Caki2 (cell line): ENCODE results near the gene COA1. TPM values are rescaled to one million over a fixed set of nuclear protein-coding genes. Genes with fewer than 3 reads are reported as not detected.

Experiments used
- DNase-seq: peaks from one replicate; pipeline ENCODE4 v3.0.0-alpha.2; 2015; ENCODE audit warnings: low read depth
- in situ Hi-C: cut with HindIII; loops from 2 replicates; pipeline ENCODE4 v1.10.0; 2016; ENCODE audit warnings: low sequenced_read_pairs, low pct_unique_long_range_greater_than_20kb, mixed read lengths
- total RNA-seq: library from RNA; depleted of rRNA; stranded (reverse); fragments of >200 nt; shearing (Covaris generic); gene quantifications from 2 replicates; pipeline ENCODE4 v1.2.3, GENCODE V29; 2014; ENCODE audit warnings: low replicate concordance

COA1 gene
- total RNA-seq, 1 experiment from 2014 or later: 128 TPM

DNA sequence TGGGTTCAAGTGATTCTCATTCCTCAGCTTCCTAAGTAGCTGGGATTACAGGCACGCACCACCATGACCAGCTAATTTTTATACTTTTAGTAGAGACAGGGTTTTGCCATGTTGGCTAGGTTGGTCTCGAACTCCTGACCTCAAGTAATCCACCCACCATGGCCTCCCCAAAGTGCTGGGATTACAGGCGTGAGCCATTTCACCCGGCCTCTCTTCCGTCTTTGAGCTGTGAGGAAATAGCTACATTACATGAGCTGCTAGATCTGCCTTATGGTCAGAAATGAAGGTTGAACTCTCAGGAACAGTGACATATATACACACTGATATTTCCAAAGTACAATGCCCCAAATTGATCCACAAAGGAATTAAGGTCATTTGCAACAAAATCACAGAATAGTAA is 31.5 kb upstream of the COA1 start:
- no peak for DNase-seq
- in situ Hi-C loops: no loop called here

DNA sequence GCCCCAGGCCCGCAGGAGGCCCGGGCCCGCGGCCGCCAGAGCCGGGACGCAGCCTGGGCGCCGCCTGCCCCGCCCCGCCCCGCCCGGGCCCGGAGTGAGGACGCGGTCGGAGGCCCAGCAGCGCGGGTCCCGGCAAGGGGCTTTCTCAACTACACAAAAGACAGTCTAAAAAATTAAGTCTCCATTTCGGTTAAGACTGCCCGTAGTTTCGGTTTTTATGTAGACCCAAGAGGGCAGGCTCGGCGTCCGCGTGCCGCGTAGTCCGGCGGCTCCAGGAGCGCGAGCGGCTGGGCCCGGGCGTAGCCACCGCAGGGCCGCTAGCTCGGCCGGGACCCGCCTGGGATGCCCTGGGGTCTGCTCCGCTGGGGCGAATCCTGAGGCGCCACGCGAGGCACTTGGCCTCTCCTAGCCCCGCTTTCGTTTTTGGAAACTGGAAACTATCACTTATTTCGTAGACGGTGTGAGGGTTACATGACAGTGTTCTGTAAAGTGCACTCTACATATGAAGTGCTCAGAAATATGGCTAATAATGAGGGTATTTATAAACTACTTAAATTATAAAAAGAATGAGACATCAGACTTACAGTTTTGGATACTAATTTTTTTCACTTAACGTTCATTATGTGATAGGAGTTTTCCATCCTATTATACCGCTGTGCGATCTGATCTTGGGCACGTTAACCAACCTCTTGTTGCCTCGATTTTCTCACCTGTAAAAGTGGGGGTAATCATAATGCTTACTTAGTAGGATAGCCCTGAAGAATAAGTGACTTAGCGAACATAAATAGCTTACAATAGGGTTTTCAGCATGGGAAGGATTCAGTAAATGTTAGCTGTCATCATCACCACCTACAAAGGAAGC is 29.7 kb upstream of the COA1 start:
- peak; percentile 50 for DNase-seq
- in situ Hi-C loops: no loop called here

DNA sequence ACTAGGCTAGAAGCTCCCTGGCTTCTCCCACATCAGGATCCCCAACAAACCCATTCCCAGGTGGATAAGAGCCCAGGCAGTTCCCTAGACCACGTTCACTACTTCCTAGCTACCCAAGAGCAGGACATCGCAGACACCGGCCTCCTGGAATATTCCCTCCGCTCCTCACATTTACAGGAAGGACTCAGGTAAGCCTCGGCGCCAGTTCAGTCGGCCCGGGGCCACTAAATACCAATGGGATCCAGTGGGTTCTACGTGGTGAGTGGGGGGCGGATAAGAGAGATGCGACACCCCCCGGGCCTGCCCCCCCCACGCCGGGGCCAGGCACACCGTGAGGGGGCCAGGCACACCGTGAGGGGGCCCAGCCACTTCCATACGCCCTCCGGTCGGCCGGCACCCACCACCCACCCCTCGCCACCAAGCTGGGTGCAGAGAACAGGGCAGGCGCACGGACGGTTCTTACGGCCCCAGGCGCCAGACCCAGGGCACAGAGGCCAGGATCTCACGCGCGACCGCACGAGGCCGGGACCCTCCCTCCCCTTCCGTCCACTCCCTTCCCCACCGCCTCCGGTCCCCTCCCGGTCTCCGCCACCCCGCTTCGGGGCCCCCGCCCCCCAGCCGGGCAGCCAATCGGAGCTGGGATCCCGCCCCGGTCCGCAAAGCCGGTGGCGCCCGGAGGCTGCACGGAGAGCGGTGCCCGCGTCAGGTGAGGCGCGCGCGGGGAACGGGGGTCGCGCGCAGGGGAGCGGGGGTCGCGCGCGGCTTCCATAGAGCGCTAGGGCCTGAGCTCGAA is 28.9 kb upstream of the COA1 start, which contains the start of gene BLVRA:
Gene BLVRA, plus strand, starts transcription at position 652 of the 793 bp plus-strand sequence. CDS start 12,479 bp downstream, outside the sequence.
- in situ Hi-C loops: no loop called here
- DNase-seq: peak; percentile 47

DNA sequence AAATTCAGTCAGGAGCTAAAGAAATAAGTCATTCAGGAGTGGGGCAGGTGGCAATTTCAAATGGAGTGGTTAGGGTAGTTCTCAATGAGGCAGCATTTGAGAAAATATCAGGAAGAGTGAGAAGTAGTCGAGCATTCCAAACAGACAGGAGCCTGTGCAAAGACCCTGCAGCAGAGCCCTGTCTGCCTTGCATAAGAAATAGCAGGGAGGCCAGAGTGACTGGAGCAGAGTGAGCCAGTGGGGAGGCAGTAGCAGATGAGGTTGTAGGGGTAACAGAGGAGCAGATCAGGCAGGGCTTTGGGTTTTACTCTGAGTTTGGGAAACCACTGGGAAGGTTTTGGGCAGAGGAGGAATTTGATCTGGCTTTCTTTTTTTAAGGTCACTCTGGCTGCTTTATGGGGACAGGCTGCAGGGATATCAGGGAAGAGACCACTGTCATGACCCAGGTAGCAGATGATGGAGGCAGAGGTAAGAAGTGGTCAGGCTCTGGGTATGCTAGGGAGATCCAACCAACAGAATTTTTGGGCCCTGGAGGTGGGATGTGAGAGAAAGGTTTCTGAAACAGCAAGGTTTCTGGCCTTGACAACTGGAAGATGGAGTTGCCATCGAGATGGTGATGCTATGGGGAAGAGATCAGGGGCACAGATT is 27.9 kb upstream of the COA1 start:
- in situ Hi-C loops: no loop called here

DNA sequence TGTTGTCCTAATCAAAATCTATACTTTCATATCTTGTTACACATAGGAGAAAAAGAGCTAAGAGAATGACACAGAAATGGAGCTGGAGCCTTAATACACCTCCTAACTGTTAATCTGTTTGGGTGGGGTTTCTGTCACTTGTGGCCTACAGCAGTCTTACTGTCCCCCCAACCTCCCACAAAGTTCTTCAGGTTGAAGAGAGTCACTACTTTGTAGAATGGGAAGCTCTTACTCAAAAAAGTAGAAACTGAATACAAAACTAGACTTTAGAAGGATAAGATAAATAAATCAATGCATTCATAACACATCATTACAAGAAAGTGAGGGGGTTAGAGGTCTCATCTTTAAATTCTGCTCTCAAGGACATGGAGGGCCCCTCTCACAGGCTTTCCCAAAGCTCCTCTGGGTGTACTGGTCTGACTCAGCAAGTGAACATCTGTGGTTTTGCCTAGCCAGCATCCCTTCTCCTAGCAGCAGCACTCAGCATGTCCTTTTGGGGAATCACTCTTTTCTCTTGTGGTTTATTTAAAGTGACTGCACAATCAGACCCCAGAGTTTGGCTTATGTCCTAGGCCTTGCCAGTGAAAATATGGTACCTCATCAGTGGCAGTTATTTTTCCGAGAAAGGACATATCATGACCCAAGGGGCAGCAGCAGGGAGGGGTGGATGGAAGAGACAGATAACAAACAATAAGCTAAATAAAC is 27.2 kb upstream of the COA1 start:
- in situ Hi-C loops: no loop called here
- no peak for DNase-seq

More for the DNA sequence above, 27.9 kb upstream of the COA1 start:
- no peak for DNase-seq

DNA sequence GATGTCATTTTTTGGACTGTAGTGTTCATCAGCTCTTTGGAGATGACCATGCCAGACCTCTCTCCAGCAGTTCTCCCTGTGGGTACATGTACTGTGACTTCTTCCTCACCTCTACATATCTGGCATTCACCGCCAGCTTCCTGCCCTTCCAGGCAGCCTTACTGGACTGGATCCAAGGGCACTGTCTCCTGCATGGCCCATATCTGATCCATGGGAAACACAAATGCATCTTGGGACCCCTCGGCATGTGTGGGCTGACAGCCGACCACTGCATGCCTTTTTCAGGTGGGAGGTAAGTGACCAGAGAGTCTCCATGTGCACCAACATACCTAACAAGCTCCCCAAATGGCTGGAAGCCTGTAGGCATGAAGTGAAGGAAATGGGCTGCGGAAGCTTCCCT is 25.3 kb upstream of the COA1 start:
- in situ Hi-C loops: no loop called here
- DNase-seq: no peak

DNA sequence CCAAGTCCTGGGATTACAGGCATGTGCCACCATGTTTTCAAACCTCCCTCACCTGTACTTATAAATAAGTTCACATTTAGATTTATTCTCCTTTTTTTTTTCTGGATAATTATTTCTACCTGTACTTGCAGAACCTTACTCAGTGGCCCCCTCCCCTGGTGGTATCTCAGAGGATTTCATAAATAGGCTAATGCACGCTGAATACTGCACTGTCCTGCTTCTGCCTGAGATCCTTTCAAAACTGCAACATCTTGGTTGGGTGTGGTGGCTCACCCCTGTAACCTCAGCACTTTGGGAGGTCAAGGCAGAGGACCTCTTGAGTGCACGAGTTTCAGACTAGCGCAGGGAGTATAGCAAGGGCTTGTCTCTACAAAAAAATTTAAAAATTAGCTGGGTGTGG is 24.5 kb upstream of the COA1 start:
- in situ Hi-C loops: no loop called here
- no peak for DNase-seq

DNA sequence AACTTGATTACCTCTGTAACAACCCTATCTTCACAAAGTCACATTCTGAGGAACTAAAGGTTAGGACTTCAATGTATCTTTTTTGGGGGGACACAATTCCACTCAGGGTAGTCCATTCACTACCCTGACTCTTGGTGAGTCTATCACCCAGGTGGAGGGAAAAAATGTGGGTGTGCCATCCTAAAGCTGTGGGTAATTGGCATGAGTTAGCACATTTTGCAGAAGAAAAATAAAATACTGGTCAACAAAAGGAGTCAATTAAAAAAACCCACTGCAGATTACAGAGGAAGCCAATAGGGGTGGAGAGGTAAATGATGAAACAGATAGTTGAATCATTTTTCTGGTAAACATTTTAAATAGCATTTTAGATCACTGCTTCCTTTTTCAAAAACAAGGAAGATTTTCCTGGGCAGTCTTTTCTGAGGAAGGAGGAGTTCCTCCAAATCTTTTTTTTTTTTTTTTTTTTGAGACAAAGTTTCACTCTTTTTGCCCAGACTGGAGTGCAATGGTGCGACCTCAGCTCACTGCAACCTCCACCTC is 24.0 kb upstream of the COA1 start:
- DNase-seq: no peak
- in situ Hi-C loops: no loop called here

DNA sequence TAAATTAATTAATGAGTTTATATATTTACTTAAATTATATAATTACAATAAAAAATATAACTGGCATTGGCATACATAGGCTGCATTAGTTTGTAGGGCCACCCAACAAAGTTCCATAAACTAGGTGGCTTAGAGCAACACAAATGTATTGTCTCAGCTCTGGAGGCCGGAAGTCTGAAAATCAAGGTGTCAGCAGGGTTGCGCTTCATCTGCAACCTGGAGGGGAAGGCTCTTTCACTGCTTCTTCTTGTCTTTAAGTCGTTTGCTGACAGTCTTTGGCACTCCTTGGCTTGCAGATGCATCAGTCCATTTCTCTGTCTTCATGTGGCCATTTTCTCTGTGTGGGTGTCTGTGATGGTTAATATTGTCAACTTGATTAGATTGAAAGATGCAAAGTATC is 23.1 kb upstream of the COA1 start:
- no peak for DNase-seq
- in situ Hi-C loops: no loop called here

DNA sequence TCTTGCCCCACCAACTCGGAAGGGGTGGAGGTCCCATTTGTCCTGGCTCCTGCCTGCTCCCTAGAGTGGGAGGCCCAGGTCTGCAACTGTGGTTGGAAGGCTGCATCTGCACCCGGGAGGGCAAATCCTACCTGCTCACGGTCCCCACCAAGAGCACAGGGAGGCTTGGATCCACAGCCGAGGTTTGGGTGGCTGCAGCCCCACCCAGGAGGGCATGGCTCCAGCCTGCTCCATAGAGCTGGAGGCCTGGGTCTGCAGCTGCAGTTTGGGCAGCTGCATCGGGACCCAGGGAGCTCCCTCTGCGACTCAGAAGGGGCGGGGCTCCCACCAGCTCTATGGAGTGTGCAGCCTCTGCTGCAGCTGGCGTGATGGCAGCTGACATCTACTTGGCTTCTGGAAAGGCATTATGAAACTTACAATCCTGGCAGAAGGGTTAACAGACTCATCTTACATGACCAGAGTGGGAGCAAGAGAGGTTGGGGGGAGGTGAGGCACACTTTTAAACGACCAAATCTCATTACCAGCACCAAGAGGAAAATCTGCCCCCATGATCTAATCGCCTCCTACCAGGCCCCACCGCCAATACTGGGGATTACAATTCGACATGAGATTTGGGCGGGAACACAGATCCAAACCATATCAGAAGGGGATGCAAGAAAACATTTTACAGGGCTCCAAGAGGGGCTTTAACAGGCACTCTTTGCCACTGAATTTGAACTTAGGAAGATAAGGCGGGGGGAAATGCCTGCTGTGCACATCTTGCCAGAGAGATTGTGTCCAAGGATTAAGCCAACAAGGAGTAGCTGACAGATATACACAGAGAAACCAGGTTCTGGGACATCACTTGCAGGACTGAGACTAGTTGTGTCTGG is 20.9 kb upstream of the COA1 start:
- in situ Hi-C loops: no loop called here

DNA sequence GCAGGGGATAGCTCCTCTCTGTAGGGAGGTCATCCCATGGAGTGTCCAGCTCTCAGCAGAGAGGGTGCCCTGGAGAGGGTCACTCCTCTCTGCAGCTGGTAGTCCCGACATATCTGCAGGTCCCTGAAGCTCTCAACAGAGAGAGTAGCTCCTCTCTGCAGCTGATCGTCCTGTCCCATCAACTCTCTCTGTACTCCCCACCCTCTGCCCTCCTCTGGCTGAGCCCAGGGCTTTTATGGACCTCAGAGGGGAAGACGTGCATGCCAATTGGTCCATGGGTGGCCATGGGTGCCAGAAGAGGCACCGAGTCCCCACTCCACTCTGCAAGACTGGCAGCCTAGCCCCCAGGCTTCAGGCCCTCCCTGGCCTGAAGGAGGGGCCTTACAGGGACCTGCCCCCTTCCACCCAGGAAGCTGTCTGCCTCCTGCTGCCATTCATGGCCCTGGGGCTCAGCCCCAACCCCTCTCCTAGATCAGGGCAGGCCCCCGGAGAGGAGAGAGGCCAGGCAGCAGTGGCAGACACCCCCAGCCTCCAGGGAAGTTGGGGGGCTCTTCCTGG is 20.1 kb upstream of the COA1 start:
- in situ Hi-C loops: no loop called here

More for the DNA sequence above, 20.9 kb upstream of the COA1 start:
- no peak for DNase-seq

DNA sequence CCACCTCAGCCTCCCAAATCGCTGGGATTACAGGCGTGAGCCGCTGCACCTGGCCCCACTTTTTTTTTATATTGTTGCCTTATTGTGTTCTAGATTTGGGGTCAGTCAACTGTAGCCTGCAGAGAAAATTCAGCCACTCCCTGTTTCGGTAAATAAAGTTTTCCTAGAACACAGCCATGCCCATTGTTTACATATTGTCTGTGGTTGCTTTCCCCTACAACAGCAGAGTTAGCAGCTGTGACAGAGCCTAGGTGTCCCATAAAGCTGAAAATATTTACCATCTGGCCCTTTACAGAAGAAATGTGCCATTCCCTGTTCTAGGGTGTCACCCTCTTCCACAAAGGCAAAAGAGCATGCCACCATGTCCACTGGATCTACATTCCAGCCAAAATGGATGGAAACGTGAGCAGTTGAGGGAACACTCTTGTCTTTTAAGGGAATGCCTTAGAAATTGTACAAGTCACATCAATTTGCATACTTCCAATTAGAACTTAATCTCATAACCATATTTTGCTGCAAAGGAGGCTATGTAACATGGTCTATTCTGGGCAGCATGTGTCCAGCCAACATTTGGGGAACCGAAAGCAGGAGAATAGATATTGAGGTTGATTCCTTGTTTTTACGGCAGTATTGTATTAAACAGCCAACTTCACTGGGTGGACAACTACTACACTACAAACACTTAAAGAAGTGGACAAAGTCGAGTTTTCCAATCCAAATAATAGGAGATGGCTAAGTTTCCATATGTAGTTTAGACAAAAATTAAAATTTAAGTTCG is 18.2 kb upstream of the COA1 start:
- DNase-seq: no peak
- in situ Hi-C loops: no loop called here

More for the DNA sequence above, 20.1 kb upstream of the COA1 start:
- no peak for DNase-seq

DNA sequence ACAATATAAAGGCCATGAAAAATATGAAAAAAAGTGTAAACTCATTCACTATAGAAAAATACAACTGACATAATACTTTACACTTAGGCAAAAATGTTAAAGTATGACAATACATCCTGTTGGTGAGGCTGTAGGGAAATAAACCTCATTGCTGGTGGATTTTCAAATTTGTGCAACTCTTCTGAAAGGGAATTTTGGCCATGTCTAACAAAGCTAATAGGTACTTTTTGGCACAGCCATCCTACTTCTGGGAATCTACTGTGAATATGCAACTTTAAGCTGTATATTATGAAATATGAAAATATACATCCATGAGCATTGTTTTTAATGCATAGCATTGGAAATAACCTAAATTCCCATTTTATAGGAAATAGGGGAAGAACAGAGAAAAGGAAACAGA is 13.4 kb upstream of the COA1 start:
- in situ Hi-C loops: no loop called here
- DNase-seq: no peak

DNA sequence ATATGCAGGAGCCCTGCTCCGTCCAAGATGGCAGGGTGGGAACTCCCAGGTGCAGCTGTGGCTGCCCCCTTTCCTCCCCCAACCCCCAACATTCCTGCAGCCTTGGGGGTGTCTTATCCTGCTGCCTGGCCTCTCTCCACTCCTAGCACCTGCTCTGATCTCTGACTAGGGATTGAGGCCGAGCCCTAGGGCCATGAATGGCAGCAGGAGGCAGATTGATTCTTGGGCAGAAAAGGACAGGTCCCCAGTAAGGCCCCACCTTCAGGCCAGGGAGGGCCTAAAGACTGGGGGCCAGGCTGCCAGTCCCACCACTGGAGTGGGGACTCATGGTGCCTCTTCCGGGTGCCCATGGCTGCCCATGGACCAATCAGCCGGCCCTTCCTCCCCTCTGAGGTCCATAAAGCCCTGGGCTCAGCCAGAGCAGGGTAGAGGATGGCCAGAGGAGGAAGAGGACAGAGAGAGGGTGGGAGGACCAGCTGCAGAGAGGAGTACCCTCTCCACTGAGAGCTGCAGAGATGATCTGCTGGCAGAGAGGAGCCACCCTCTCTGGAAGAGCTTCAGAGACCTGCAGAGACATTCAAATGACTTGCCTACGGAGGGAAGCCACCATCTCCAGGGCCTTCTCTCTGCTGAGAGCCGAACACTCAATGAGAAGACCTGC is 8.3 kb upstream of the COA1 start:
- in situ Hi-C loops: no loop called here
- no peak for DNase-seq

DNA sequence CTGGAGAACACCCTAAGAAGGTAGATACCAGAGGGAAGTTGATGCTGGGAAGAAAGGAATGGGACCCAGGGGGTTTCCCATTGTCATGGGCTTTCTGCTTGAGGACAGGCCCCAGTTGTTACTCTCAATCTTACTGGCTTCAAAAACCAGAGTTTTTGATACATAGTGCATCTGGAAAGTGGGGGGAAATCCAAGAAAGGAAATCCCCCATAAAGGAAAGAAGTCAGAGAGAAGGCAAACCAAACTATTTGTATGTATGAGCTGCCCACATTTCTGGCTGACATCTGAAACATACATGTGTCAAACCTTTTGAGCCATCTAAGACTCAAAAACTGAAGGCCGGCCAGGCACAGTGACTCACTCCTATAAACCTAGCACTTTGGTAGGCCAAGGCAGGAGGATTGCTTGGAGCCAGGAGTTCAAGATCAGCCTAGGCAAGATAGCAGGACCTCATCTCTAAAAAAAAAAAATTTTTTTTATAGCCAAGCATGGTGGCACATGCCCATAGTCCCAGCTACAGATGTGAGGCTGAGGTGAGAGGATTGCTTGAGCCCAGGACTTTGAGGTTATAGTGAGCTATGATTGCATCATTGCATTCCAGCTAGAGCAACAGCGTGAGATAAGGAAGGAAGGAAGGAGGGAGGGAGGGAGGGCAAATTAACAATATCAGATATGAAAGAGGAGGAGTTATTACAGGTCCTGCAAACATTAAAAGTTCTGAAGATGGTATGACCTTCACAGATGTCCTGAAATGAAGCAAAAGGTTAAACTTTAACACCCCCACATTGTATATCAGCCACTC is 6.7 kb upstream of the COA1 start:
- in situ Hi-C loops: no loop called here
- DNase-seq: no peak
